Neural cell (in vitro differentiated cells): ENCODE results near the gene LIG4.

Experiments
- CTCF ChIP-seq: fragments of 450-650 bp; IDR thresholded peaks from 2 replicates; pipeline ENCODE4 v1.5.1; 2014; ENCODE audit warnings: antibody characterized with exemption, mild to moderate bottlenecking, moderate library complexity; ENCODE audit not compliant: poor library complexity, severe bottlenecking
- EP300 ChIP-seq: fragments of 450-650 bp; conservative IDR thresholded peaks from 2 replicates; pipeline ENCODE4 v1.6.1; 2014; ENCODE audit warnings: antibody characterized with exemption, mild to moderate bottlenecking, moderate library complexity; ENCODE audit not compliant: poor library complexity, severe bottlenecking
- EZH2 ChIP-seq: fragments of 200-600, 300-800 bp; shearing (Covaris generic), sonication (generic); IDR thresholded peaks from 2 replicates; pipeline ENCODE4 v1.6.1; 2014; ENCODE audit warnings: antibody characterized with exemption, low read length, borderline replicate concordance, mild to moderate bottlenecking; ENCODE audit not compliant: insufficient read depth, poor library complexity, severe bottlenecking
- MXI1 ChIP-seq: fragments of 450-650 bp; conservative IDR thresholded peaks from 2 replicates; pipeline ENCODE4 v1.6.1; 2014; ENCODE audit warnings: antibody characterized with exemption, mild to moderate bottlenecking; ENCODE audit not compliant: poor library complexity, severe bottlenecking
- POLR2AphosphoS5 ChIP-seq: IDR thresholded peaks from 2 replicates; pipeline ENCODE4 v1.6.1; 2012
- RAD21 ChIP-seq: fragments of 450-650 bp; conservative IDR thresholded peaks from 2 replicates; pipeline ENCODE4 v1.6.1; 2014; ENCODE audit warnings: antibody characterized with exemption, mild to moderate bottlenecking, moderate library complexity
- SMC3 ChIP-seq: fragments of 450-650 bp; conservative IDR thresholded peaks from 2 replicates; pipeline ENCODE4 v1.6.1; 2014; ENCODE audit warnings: antibody characterized with exemption, mild to moderate bottlenecking, moderate library complexity; ENCODE audit not compliant: poor library complexity
- TAF1 ChIP-seq: IDR thresholded peaks from 2 replicates; pipeline ENCODE4 v1.6.1; 2012; ENCODE audit warnings: low read depth

GRCh38 chr13:108218044-108218974, 3.0 kb upstream of the LIG4 start, which contains the start of gene ABHD13:
- TF ChIP-seq CTCF (peak; percentile 47), POLR2AphosphoS5 (peak; percentile 83), RAD21 (peak; percentile 38), MXI1 (peak; percentile 75), EZH2 (no peak), TAF1 (peak; percentile 73), EP300 (peak; percentile 58), SMC3 (no peak)
